Suprapubic skin (tissue), 4 donors: ENCODE results near the gene SMG6.

Experiments used
- CTCF ChIP-seq, 2 donors: fragments of 200-600 bp in 1 of 2; fragments of 450-650 bp in 1 of 2; sonication (generic) in 1 of 2; IDR thresholded peaks; one replicate each; pipeline ENCODE4 v1.5.1; 2016 to 2019; ENCODE audit warnings: antibody characterized with exemption in 2 of 2, mild to moderate bottlenecking in 1 of 2, moderate library complexity in 1 of 2
- POLR2A ChIP-seq, 2 donors: fragments of 450-650 bp; IDR thresholded peaks; one replicate each; pipeline ENCODE4 v1.6.1; 2017; ENCODE audit warnings: antibody characterized with exemption in 2 of 2, mild to moderate bottlenecking in 2 of 2, moderate library complexity in 2 of 2
- POLR2AphosphoS5 ChIP-seq, 3 donors: sonication (generic); formaldehyde crosslinking; IDR thresholded peaks; one replicate each; pipeline ENCODE4 v1.6.1; 2017; ENCODE audit warnings: antibody characterized with exemption in 3 of 3

- no peak for TF ChIP-seq CTCF (IDR thresholded peaks at IDR 0.05)
- TF ChIP-seq POLR2A (IDR thresholded peaks at IDR 0.05) = no peak
- TF ChIP-seq POLR2AphosphoS5 (IDR thresholded peaks at IDR 0.05) = no peak
These were observed 237.6 kb downstream of the SMG6 start for GRCh38 chr17:2065949-2066400.
